ENCODE measurements around the gene ZFR. TPM values are rescaled to one million over a fixed set of nuclear protein-coding genes. Genes with fewer than 3 reads are reported as not detected.

ZFR gene
- total RNA-seq, 1 experiment from 2014 or later, result 78.3 TPM

DNA sequence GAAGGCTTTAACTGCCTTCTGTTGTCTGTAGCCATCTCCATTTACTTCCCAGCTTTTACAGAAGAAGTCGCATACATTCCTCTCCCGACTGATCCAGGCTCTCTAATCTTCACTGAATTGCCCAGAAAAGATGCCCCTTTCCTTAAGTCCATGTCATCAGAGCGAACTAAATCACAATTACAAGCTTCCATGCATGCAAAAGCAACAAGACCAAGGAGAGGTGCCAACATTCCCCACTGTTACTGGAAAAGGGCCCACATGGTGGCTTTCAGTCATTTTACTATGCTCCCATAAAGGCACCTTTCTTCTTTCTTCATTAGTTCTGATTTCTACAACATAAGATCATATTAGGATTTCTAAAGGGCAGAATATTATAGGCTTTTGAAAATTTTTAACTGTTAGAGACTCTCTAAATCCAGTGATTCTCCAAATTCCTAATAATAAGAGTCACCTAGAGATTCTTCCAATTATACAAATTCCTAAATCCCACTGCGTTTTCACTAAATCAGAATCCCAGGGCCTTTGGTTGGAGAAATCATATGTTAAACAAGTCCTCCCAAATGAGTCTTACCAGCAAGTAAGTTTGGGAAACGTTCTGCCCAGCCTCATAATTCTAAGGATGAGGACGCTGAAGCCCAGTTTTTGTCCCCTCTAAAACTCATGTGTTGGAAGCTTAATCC is 17.0 kb upstream of the ZFR start:
- Mint-ChIP-seq H3K9me3 (ENCODE audit: unreplicated experiment) (no peaks in the 10 kb centered on the region), H3K4me3 (ENCODE audit: unreplicated experiment) (no peak overlapping the region), H3K36me3 (ENCODE audit: insufficient read depth, unreplicated experiment) (no peaks in the 10 kb centered on the region), H3K4me1 (ENCODE audit: low read depth, unreplicated experiment) (peaks cover 4% of the 10 kb centered on the region), H3K27me3 (ENCODE audit: insufficient read depth, unreplicated experiment) (no peaks in the 10 kb centered on the region), H3K27ac (ENCODE audit: unreplicated experiment) (no peak overlapping the region)
- POLR2A ChIA-PET, result no interaction called here
- Histone ChIP-seq H3K9me3 (peaks cover 12% of the 10 kb centered on the region; the same call in 1 of the 2 replicates), H3K4me3 (ENCODE audit: low read depth, low read length) (no peak overlapping the region), H3K4me1 (peaks cover 4% of the 10 kb centered on the region; the same call in 1 of the 2 replicates), H3K27me3 (replicated peaks; ENCODE audit: control insufficient read depth, insufficient read depth, low read length) (no peaks in the 10 kb centered on the region), H3K36me3 (ENCODE audit: control insufficient read depth, insufficient read depth, low read length) (no peaks in the 10 kb centered on the region)
- no TSS peak for BruUV-seq (replicated peaks)
- CTCF ChIA-PET, result no interaction called here
- DNase-seq, result no peak
- TF ChIP-seq, protein P1, sequence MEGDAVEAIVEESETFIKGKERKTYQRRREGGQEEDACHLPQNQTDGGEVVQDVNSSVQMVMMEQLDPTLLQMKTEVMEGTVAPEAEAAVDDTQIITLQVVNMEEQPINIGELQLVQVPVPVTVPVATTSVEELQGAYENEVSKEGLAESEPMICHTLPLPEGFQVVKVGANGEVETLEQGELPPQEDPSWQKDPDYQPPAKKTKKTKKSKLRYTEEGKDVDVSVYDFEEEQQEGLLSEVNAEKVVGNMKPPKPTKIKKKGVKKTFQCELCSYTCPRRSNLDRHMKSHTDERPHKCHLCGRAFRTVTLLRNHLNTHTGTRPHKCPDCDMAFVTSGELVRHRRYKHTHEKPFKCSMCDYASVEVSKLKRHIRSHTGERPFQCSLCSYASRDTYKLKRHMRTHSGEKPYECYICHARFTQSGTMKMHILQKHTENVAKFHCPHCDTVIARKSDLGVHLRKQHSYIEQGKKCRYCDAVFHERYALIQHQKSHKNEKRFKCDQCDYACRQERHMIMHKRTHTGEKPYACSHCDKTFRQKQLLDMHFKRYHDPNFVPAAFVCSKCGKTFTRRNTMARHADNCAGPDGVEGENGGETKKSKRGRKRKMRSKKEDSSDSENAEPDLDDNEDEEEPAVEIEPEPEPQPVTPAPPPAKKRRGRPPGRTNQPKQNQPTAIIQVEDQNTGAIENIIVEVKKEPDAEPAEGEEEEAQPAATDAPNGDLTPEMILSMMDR (IDR thresholded peaks at IDR 0.05; ENCODE audit: insufficient read depth in 1 of 2, low read depth in 1 of 2, low read length in 1 of 2, severe bottlenecking in 1 of 2, unreplicated experiment in 1 of 2), result no peak
- intact Hi-C loops (cut with micrococcal nuclease; ENCODE audit: unreplicated experiment), result no loop called here

DNA sequence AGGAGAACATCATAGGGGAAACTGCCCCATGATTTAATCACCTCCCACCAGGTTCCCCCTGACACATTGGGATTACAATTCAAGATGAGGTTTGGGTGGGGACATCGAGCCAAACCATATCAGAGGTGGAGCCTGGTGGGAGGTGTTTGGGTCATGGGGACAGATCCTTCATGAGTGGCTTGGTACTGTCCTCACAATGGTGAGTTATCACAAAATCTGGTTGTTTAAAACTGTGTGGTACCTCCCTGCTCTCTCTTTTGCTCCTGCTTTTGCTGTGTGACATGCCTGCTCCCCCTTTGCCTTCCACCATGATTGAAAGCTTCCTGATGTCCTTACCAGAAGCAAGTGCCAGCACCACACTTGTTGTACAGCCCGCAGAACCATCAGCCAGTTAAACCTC is 16.2 kb upstream of the ZFR start:
- TF ChIP-seq, protein P1 (IDR thresholded peaks at IDR 0.05; ENCODE audit: insufficient read depth in 1 of 2, low read depth in 1 of 2, low read length in 1 of 2, severe bottlenecking in 1 of 2, unreplicated experiment in 1 of 2), result no peak
- Mint-ChIP-seq H3K27ac (ENCODE audit: unreplicated experiment) (no peak overlapping the region), H3K4me1 (ENCODE audit: low read depth, unreplicated experiment) (peaks cover 7% of the 10 kb centered on the region), H3K36me3 (ENCODE audit: insufficient read depth, unreplicated experiment) (no peaks in the 10 kb centered on the region), H3K4me3 (ENCODE audit: unreplicated experiment) (no peak overlapping the region), H3K9me3 (ENCODE audit: unreplicated experiment) (no peaks in the 10 kb centered on the region), H3K27me3 (ENCODE audit: insufficient read depth, unreplicated experiment) (no peaks in the 10 kb centered on the region)
- peaks cover 4% of the 10 kb centered on the region; the same call in 1 of the 2 replicates for H3K4me1 ChIP-seq
- peaks cover 12% of the 10 kb centered on the region; the same call in 1 of the 2 replicates for H3K9me3 ChIP-seq
- intact Hi-C loops (cut with micrococcal nuclease; ENCODE audit: unreplicated experiment), result no loop called here
- DNase-seq, result no peak
- no TSS peak for BruUV-seq (replicated peaks)
- CTCF ChIA-PET, result no interaction called here
- no peaks in the 10 kb centered on the region for H3K36me3 ChIP-seq (ENCODE audit: control insufficient read depth, insufficient read depth, low read length)
- no peaks in the 10 kb centered on the region for H3K27me3 ChIP-seq (replicated peaks; ENCODE audit: control insufficient read depth, insufficient read depth, low read length)
- POLR2A ChIA-PET, result no interaction called here
- no peak overlapping the region for H3K4me3 ChIP-seq (ENCODE audit: low read depth, low read length)

DNA sequence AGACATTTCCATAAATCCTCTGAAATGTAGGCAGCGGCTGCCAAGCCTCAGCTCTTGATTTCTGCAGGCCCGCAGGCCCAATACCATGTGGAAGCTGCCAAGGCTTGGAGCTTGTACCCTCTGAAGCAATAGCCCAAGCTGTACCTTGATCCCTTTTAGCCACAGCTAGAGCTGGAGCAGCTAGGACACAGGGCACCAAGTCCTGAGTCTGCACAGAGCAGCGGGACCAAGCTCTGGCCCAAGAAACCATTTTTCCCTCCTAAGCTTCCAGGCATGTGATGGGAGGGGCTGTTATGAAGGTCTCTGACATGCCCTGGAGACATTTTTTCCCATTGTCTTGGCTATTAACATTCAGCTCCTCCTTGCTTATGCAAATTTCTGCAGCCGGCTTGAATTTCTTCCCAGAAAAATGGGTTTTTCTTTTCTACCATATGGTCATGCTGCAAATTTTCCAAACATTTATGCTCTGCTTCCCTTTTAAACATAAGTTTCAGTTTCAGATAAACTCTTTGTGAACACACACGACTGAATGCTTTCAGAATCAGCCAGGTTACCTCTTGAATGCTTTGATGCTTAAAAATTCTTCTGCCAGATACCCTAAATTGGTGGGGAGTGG is 14.4 kb upstream of the ZFR start:
- BruUV-seq (replicated peaks), result no TSS peak
- Histone ChIP-seq H3K27me3 (replicated peaks; ENCODE audit: control insufficient read depth, insufficient read depth, low read length) (no peaks in the 10 kb centered on the region), H3K9me3 (peaks cover 12% of the 10 kb centered on the region; the same call in 1 of the 2 replicates), H3K36me3 (ENCODE audit: control insufficient read depth, insufficient read depth, low read length) (no peaks in the 10 kb centered on the region), H3K4me3 (ENCODE audit: low read depth, low read length) (no peak overlapping the region), H3K4me1 (peaks cover 4% of the 10 kb centered on the region; the same call in 1 of the 2 replicates)
- H3K36me3 Mint-ChIP-seq (ENCODE audit: insufficient read depth, unreplicated experiment), result no peaks in the 10 kb centered on the region
- no peaks in the 10 kb centered on the region for H3K9me3 Mint-ChIP-seq (ENCODE audit: unreplicated experiment)
- H3K4me1 Mint-ChIP-seq (ENCODE audit: low read depth, unreplicated experiment), result peaks cover 7% of the 10 kb centered on the region
- no peak for DNase-seq
- intact Hi-C loops (cut with micrococcal nuclease; ENCODE audit: unreplicated experiment), result no loop called here
- TF ChIP-seq, protein P1 (IDR thresholded peaks at IDR 0.05; ENCODE audit: insufficient read depth in 1 of 2, low read depth in 1 of 2, low read length in 1 of 2, severe bottlenecking in 1 of 2, unreplicated experiment in 1 of 2), result no peak
- no peak overlapping the region for H3K27ac Mint-ChIP-seq (ENCODE audit: unreplicated experiment)
- ChIA-PET POLR2A (no interaction called here), CTCF (no interaction called here)
- H3K4me3 Mint-ChIP-seq (ENCODE audit: unreplicated experiment), result no peak overlapping the region
- no peaks in the 10 kb centered on the region for H3K27me3 Mint-ChIP-seq (ENCODE audit: insufficient read depth, unreplicated experiment)
